GM12892 (cell line): Measurements from ENCODE around the gene RPAP3.

Experiments used
- POLR2A ChIP-seq: IDR thresholded peaks from 2 replicates; pipeline ENCODE4 v1.6.1; 2011; ENCODE audit warnings: low read depth, low read length, control low read depth
- POLR2AphosphoS5 ChIP-seq: IDR thresholded peaks from 2 replicates; pipeline ENCODE4 v1.6.1; 2011; ENCODE audit warnings: low read depth, low read length, control low read depth
- TAF1 ChIP-seq: IDR thresholded peaks from 2 replicates; pipeline ENCODE4 v1.6.1; 2011; ENCODE audit warnings: low read depth, mild to moderate bottlenecking, control low read depth, low read length, borderline replicate concordance

GRCh38 chr12:47687636-47688035 lies 18.2 kb downstream of the RPAP3 start:
- TF ChIP-seq POLR2A (no peak), POLR2AphosphoS5 (no peak), TAF1 (no peak)
